Fibroblast of skin of left biceps (primary cell): ENCODE results near the gene PRSS48.
"Not testable (repeated sequence)": the region's sequence is repeated elsewhere in the genome, so short reads cannot be mapped to it uniquely, and the experiment has no call there.

Experiments used
- DNase-seq, 2 experiments: peaks; one replicate each; pipeline ENCODE4 v3.0.0-alpha.2; 2013; ENCODE audit warnings: low read depth in 2 of 2

PRSS48 gene

DNA sequence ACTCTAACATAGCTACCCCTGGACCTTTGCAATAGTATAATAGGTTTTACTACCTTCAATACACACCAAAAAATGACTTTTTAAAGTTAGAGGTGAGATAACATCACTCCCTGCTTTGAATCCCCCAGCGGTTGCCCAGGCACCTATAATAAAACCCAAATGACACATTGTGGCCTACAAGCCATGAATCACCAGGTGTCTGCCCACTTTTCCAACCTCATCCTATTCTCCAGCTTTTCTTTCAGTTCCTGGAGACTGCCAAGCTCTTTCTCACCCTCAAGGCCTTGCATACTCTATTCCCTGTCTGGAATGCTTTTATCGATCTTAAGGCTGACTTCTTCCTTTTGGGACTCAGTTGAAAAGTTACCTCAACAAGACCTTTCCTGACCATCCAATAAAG is 16.4 kb upstream of the PRSS48 start:
- DNase-seq = no peak

DNA sequence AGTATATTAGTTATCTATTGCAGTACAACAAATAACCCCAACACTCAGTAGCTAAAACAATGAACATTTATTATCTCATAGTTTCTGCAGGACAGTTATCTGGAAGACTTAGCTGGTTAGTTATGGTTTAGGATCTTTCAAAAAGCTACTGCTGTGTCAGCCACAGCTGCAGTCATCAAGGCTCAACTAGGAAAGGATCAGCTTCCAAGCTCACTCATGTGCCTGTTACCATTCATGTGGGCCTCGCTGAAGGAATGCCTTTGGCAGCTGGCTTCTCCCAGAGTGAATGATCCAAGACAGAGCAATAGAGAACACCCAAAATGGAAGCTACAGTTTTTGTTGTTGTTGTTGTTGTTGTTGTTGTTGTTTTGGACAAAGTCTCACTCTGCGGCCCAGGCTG is 13.5 kb upstream of the PRSS48 start:
- DNase-seq = no peak

DNA sequence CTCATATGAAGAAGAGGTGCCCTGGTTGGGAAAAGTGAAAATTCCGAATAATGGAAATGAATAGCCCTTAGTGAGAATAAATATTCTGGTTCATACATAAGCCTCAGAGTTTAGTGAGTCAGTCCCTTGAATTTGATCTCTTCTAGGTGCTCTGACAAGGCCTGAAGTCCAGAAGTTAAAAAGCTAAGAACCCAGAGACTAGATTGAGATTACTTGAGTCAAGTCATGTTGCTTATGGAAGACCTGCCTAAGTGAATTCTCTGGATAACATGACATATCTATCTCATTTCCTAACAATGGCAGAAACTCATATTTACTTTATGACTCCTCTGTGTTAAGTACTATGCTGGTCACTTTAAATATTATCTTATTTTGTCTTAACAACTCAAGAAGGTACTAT is 10.5 kb upstream of the PRSS48 start:
- DNase-seq = no peak

- DNase-seq = no peak
These were observed 9.9 kb upstream of the PRSS48 start for GRCh38 chr4:151267104-151267503.

GRCh38 chr4:151267822-151268535 is 9.0 kb upstream of the PRSS48 start:
- no peak for DNase-seq

DNA sequence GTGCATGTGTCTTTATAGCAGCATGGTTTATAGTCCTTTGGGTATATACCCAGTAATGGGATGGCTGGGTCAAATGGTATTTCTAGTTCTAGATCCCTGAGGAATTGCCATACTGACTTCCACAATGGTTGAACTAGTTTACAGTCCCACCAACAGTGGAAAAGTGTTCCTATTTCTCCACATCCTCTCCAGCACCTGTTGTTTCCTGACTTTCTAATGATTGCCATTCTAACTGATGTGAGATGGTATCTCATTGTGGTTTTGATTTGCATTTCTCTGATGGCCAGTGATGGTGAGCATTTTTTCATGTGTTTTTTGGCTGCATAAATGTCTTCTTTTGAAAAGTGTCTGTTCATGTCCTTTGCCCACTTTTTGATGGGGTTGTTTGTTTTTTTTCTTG is 8.1 kb upstream of the PRSS48 start:
- not testable (repeated sequence) for DNase-seq

DNA sequence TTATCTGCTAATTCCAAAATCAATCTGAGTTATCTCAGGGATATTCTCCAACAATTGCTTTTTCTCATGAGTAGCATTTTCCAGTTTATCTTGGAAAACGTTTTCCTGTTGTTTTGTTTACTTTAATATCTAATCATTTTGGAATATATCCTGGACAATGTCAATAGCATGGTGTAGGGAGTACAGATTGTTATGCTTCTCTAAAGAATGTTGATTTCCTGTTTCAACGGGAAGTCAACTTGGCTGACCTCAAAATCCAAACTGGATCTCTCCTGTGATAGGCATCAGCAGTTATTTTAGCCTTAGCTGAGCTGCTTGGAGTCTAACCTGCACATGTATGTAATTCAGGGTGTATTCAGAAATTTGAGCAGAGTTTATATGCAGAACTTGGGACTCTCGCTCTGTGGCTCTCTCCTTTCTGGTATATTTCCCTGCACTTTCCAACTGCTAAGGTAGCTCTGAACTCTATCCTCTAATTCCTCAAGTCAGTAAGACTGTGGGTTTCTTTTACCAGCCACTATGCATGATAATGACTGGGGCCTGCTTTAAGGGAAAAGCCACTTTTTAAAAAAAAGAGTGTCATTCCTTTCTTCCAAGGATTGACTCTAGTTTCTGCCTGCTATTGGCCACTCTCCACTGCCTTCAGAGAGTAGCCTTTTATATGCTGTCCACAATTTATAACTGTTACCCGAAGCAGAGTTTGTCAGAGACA is 7.7 kb downstream of the PRSS48 start:
- DNase-seq = no peak

GRCh38 chr4:151287409-151287808 is 10.4 kb downstream of the PRSS48 start:
- DNase-seq = no peak

DNA sequence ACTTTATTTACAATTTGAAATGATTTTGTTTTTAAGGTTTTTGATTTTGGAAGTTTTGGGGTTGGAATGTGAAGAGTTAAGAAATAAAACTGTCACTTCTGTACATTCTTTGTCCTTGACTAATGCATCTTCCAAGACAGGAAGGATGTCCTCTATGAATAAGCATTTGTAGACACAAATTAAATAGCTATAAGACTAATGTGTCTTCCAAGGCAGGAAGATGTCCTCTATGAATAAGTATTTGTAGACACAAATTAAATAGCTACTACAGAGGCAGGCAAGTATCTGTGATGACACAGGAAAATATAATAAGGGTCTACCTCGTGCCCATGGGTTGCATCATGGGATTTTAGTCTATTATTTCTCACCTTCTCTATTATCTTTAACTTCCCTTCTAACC is 14.5 kb downstream of the PRSS48 start:
- DNase-seq = no peak

- DNase-seq = no peak
These were observed 15.1 kb downstream of the PRSS48 start for GRCh38 chr4:151292038-151292437.

- DNase-seq = no peak
These were observed 18.0 kb downstream of the PRSS48 start for GRCh38 chr4:151294833-151295496.

DNA sequence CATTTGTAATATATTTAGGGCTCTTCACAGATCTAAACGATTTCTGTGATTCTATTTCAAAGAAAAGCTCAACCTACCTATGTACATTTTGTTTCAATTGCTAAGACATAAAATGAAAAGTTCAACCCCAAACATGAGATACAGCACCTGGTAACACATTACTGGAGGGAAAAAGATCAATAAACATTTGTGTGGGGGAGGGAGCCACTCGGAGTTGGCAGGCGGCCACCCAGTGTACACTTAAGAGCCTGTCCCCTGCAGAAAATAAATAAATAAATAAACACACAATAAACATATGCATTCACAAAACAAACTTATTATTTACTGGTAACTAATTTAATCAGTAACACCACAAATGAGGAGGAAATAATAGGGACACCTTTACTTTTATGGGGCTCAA is 19.3 kb downstream of the PRSS48 start:
- DNase-seq = no peak

DNA sequence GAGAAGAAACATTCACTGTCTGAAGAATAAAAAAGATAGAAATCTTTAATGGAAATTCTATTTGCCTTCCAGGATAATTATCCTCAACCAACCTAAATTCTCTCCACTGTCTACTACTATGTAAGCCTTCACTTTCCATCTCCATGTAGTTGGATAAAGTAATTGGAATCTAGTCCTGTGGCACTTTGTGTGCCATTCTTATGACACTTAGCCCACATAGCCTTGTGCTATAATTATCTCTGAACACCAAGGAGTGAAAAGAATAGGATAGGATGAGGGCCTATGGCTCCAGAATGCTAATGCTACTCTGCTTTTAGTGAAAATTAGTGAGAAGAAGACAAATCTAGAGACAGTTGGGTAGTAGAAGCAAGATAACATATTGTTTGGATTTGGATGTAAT is 20.2 kb downstream of the PRSS48 start:
- no peak for DNase-seq

DNA sequence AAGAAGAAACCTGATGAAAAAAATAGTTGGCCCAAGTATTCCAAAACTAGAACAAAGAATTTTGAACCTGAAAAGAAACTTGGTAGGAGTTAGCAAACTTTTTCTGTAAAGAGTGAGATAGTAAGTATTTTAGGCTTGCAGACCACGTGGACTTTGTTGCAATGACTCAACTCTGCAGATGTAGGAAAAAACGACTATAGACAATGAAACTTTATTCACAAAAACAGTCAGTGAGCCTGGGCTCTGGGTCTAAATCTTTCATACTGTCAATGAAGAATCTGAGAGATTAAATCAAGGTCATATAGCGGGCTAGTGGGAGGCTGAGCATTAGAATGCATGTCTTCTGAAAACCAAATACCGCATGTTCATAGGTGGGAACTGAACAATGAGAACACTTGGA is 25.5 kb downstream of the PRSS48 start:
- DNase-seq = peak in 1 of 2 experiments; percentile 13

DNA sequence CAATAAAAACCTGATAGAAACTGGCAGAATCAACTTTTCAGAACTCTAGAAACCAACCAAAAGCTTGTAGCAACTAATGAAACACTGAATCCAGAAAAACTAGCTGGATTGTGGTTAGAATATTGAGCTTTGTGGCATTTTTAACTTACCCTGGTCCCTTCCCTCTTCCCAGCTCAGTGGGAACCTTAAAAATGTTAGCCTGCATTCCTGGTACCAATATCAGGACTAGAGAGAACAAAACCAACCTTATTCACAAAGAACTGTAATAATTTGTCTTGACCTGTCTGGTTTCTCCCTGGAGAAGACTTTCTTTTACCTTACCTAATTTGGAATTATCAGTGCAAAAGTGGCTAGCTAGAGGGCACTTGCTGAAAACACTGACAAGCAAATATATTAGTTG is 27.3 kb downstream of the PRSS48 start:
- DNase-seq = no peak

DNA sequence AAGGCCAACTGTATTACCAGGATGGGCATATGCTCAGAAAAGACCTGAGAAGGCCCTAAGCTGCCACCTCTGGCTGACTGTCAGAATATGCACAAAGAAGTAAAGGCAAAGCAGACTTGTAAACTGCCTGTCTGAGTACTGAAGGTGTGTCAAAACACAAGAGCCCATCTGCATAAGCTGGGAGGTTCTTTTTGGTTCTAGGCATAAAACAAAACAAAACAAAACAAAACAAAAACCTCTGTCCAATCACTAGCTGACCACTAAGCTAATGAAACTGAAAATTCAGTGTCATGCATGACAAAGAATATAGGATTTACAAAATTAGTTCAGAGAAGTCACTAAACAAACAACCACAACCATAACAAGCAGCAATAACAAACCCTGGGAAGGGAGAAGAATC is 27.8 kb downstream of the PRSS48 start:
- no peak for DNase-seq

DNA sequence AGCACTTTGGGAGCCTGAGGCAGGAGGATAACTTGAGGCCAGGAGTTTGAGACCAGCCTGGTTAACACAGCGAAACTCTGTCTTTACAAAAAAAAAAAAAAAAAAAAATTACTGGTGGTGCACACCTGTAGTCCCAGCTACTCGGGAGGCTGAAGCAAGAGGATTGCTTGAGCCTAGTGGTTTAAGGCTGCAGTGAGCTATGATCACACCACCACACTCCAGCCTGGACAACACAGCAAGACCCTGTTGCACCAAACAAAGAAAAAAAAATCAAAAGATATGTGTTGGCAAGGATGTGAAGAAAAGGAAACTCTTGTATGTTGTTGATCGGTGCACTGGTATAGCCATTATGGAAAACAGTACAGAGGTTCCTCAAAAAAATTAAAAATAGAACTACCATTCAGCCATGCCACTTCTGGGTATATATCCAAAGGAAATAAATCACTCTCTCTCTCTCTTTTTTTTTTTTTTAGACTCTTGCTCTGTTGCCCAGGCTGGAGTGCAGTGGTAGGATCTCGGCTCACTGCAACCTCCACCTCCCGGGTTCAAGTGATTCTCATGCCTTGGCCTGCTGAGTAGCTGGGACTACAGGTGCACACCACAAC is 33.3 kb downstream of the PRSS48 start:
- DNase-seq = no peak

GRCh38 chr4:151313306-151314009 is 36.5 kb downstream of the PRSS48 start:
- no peak for DNase-seq

GRCh38 chr4:151314010-151314355 is 37.0 kb downstream of the PRSS48 start:
- DNase-seq = no peak

GRCh38 chr4:151314479-151314878 is 37.5 kb downstream of the PRSS48 start:
- no peak for DNase-seq

GRCh38 chr4:151315212-151315886 is 38.4 kb downstream of the PRSS48 start:
- no peak for DNase-seq

DNA sequence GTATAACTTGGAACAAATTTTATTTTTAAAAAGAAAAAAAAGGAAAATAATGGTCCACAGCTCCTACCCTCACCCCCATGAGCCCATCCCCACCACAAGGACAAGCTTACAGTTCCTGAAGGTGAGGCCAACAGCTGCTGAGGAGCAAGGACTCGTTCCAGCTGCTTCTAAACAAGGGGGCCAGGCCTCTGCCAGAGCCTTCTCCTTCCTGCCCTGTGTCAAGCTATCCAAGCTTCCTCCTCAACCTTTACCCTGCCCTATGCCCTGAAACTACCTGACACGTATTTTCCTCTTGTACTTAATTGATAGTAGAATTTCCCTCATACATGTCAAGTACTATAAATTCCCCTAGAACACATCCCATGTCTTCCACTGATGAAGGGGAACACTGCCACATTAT is 39.7 kb downstream of the PRSS48 start:
- no peak for DNase-seq
